Measurements from ENCODE around the gene DAAM1. TPM values are rescaled to one million over a fixed set of nuclear protein-coding genes. Genes with fewer than 3 reads are reported as not detected.

DAAM1 gene
- total RNA-seq, 1 experiment from 2014 or later = 11.0 TPM

- DNase-seq (ENCODE audit: low read depth) = no peak
Observed at GRCh38 chr14:59313658-59314608, 125.5 kb downstream of the DAAM1 start.

DNA sequence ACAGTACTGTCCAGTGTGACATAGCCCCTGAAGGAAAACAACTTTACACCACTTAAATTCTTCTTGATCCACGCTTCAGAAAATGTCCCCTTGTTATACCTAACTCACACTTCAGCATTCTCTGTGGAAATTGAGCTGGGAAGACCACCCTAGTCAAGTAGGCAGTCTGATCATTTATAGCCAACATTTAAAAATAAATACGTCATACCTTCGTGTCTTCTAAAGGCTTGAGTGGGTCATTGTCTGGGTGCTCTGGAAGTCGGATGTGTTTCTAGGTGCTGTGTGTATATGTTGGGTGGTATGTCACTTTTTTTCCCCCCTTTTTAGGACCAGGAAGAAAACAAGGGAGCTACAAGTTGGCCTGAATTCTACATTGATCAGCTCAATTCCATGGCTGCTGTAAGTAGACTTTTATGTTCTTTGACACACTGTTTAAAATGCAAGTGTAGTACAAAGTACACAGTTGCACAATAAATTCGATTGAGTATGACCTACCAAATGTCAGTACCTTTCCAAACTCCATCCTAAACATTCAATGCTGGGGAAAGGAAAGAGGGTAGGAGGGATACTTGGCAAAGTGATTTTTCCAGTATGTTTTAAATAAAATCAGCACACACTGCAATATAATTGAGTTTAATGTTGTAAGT, 126.6 kb downstream of the DAAM1 start:
- DNase-seq (ENCODE audit: low read depth) = no peak

- no peak for DNase-seq (ENCODE audit: low read depth)
Observed at GRCh38 chr14:59316151-59316830, 127.8 kb downstream of the DAAM1 start.

DNA sequence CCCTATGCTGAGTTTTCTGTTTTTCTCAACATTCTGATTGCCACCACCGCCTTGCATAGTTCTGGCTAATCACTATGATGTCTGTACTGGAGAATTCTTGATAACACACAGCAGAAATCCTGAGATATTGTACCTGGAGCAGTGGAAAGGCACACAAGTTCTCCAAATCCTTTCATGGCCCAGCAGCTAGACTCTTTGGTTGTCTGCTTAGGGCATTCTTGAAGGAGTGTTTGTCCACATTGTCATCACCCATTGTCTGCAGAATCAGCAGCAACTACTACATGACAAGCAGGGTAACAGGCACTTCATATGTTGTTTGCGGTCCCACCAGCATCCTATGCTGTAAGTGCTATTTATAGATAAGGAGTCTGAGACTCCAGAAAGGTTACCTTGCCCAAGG, 128.9 kb downstream of the DAAM1 start:
- no peak for DNase-seq (ENCODE audit: low read depth)

DNA sequence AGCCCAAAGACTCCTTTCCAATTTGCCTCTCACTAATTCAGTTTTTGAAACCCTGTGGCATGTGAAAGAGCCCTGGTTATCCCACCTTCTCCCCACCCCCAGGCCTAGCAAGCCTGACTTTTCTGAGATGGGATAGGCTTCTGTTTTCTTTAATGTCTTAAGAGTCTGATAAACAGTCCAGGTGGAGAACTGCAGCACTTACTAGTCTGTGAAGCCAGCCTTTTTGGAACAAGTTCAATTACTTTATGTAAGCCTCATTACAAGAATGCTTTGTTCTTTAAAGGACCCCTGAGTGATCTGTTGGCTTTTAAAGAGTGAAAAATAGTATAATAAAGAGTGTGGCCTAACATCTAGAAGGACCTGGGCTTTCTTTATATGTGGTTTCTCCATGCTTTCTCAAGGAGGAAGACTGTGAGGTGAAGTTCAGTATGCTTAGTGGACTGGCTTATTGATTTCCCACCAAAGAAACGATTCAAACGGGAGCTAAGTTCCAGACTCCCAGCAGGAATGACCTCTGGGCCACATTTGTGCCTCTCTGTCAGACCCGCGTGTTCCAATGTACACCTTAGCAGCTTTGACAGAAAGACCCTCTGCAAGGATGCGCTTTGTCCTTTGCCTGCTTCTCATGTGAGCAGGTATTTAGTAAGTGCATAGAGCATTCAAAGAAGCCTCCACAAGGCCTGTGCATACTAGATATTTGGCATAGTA, 129.5 kb downstream of the DAAM1 start:
- DNase-seq (ENCODE audit: low read depth) = no peak

DNA sequence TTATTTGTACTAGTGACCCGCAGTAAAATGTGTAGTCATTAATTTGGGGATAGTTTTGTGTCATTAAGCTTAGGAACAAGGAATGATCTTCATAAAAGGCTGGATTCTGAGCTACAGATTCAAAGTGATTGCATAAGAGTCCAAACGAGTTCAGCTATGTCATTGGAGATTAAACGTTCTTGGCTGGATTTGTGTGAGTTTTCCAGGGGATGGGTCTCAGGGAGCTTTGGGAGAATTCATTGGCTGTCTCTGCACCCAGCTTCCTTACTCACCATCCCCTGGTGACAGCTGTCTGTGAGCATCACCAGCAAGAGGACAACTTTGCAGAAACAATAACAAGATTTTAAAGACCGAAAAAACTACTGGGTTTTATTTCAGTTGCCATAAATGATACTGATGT, 130.4 kb downstream of the DAAM1 start:
- DNase-seq (ENCODE audit: low read depth) = no peak

DNA sequence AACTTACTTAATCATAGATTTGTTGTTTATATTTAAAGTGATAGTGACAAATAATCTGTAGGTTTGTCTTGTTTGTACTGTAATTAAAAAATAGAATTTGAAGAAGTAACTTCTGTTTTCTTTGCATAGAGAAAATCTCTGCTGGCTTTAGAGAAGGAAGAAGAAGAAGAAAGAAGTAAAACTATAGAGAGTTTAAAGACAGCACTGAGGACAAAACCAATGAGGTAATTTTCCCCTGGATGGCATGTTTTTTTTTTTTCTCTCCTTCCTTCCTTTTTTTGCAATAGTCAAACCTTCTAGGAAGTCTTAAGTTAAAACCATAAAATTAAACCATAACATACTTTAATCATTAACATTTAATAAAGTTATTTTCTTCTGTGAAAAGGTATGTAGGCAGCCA, 131.9 kb downstream of the DAAM1 start:
- DNase-seq (ENCODE audit: low read depth) = no peak

DNA sequence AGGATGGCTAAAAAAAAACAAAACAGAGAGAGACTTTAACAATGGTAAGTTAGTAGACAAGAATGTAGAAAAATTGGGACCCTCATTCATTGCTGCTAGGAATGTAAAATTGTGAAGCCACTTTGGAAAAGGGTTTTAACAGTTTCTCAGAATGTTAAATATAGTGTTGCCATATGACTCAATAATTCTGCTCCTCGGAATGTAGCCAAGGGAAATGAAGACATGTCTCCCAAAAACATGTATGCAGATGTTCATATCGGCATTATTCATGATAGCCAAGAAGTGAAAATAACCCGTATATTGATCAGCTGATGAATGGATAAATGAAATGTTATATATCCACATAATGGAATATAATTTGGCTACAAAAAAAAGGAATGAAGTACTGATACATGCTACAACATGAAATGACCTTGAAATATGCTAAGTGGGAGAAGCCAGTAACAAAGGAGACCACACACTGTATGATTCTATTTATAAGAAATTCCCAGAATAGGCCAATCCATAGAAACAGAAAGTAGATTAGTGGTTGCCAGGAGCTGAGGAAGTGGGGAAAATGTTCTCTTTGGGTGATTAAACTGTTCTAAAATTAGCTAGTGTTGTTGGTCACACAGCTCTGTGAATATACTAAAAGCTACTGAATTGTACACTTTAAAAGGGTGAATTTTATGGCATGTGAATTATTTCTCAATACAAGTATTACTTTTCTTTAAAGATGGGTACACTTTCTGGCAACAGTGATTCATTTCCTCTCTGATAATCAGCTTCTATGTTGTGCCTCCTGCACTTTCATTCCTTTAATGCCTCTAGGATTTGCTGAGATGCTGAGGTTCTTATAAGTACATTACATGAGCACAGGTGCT, 132.5 kb downstream of the DAAM1 start:
- DNase-seq (ENCODE audit: low read depth) = peak; percentile 77

GRCh38 chr14:59321626-59321949, 133.1 kb downstream of the DAAM1 start:
- no peak for DNase-seq (ENCODE audit: low read depth)

DNA sequence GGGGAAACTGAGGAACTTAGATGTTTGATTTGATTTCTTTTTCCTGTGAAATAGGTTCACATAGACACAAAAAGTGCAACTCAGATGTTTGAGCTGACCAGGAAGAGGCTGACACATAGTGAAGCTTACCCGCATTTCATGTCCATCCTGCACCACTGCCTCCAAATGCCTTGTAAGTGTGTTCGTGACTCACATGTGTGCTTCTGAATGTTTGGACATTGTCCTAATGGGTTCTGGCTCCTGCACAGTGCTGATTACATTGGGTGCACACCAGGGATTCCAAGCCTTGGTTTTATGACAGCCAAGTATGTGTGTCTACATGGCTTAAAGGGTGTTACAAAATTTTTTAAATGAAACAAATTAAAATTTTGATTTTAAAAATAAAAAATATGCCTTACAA, 137.4 kb downstream of the DAAM1 start:
- DNase-seq (ENCODE audit: low read depth) = peak; percentile 42

DNA sequence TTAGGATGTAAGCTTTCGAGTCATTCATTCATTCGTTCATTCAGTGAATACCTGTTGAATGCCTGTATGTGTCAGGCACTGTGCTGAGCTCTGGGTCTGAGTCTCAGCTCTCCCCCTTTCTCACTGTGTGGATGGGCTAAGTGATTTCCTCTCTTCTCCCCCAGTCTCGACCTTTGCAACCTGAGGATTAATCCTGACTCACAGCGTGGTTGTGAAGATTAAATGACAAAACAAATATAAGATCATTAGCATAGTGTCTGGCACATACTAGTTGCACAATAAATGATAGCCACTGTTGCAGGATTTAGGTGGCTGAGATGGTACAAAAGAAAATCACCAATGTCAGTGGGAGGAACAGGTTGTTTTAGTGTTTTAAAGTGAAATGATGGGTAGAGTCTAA, 140.0 kb downstream of the DAAM1 start:
- peak; percentile 70 for DNase-seq (ENCODE audit: low read depth)

DNA sequence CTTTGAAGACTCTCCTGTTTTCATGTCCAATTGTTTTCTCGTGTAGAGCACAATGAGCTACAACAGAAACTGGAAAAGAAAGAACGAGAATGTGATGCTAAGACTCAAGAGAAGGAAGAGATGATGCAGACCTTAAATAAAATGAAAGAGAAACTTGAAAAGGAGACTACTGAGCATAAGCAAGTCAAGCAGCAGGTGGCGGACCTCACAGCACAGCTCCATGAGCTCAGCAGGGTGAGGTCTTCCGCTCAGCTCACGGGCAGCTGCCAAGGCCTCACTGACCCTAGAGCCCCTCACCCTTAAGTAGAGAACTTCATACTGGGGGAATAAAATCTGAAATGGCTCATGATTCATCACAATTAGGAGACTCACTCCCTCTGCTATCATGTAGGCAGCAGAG, 142.0 kb downstream of the DAAM1 start:
- no peak for DNase-seq (ENCODE audit: low read depth)

GRCh38 chr14:59331217-59331616, 142.8 kb downstream of the DAAM1 start:
- no peak for DNase-seq (ENCODE audit: low read depth)

DNA sequence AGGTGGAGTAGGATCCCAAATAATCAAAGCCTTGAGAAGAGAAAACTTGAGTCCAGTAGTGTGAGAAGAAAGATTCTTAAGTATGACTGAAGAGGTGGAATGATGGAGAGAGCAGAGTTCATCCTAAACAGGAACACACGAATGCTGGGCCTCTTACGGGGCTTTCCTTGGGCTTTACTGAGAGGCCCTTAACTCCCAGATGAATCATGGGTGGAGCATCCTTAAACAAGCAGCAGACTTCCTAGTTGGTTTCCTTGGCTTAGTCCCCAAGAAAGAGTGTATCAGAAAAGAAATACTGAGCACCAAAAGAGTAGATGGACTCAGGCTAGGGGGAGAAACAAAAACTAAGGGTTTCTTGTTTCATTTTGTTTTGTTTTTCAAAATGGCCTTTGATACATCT, 144.3 kb downstream of the DAAM1 start:
- peak; percentile 82 for DNase-seq (ENCODE audit: low read depth)

DNA sequence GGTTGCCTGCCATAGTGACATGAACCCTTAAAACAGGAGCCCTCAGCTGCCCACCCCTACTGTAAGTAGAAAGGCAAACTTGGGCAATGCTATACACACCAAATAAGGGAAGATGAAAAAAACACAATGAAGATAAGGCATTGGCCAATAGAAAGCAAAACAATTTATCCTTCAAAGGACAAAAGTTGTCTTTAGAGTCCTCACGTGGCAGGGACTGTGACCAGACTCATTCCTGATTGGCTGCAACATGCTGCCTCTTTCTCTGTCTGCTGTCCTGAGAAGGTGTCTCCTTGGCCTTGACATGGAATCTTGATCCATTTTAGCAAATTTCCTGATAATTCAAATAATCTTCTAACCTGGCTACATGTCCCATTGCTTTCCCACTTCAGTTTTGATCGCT, 144.8 kb downstream of the DAAM1 start:
- no peak for DNase-seq (ENCODE audit: low read depth)

DNA sequence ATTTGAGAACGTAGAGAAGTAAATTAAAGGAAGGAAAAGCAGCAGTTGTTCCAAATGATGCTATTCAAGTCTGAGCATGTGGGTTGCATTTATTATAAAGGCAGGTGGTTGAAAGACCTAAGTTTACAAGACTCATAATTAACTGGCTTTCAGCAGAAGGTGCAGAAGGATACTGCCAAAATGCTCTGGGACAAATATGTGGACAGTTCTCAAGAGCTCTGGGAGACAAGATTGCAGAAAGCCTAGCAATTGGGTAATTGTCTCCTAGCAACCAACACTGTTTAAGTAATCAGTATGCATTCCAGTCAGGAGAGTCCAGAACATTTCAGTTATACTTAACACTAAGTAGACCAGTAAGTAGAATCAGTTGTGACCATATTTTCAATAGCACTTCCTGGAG, 145.2 kb downstream of the DAAM1 start:
- peak; percentile 46 for DNase-seq (ENCODE audit: low read depth)

DNA sequence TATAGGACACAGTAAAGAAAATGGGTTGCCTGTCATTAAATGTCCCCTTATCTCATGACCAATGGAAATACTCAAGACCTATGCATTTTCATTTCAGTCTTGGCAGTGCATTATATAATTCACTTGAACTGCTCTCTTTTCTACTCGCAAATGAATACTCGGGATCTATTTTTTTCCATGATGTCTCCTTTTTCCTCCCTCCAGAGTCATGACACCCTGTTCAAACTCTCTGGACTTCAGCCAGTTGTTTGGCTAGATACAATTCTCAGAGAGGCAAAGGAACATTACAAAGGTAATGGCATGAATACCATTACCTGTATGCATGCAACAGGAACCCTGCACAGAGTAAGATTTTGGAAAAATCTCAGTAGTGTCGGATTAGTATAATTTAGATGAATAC, 145.8 kb downstream of the DAAM1 start:
- DNase-seq (ENCODE audit: low read depth) = no peak

- peak; percentile 24 for DNase-seq (ENCODE audit: low read depth)
Observed at GRCh38 chr14:59336098-59336497, 147.6 kb downstream of the DAAM1 start.

GRCh38 chr14:59336706-59337105, 148.2 kb downstream of the DAAM1 start:
- no peak for DNase-seq (ENCODE audit: low read depth)

GRCh38 chr14:59337141-59337611, 148.7 kb downstream of the DAAM1 start:
- no peak for DNase-seq (ENCODE audit: low read depth)

DNA sequence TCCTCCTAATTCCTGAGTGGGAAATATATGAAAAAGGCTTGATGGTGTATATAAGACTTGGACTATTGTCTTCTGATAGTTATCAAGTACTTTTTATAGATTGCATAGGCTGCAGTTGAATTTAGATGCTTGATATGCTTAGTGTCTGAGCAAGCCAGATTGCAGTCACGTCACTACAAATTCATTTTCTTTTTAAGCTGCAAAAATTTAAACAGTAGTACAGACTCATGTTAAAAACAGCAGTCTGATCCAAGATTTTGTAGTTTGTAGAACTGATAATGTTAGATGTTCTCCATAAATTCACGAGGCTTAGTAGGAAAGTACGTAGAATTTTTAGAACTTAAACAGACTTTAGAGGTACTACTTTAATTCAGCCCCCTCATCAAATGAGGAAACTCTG, 150.3 kb downstream of the DAAM1 start:
- no peak for DNase-seq (ENCODE audit: low read depth)
